ENCODE data around the gene XPR1.
A peak's percentile ranks its signal among the peaks of the same experiment; 100 is the strongest.

Gene XPR1

GRCh38 chr1:180902541-180902940 is 270.7 kb downstream of the XPR1 start:
- no peak overlapping the region for H3K27ac ChIP-seq
- H3K4me3 ChIP-seq: no peak overlapping the region

DNA sequence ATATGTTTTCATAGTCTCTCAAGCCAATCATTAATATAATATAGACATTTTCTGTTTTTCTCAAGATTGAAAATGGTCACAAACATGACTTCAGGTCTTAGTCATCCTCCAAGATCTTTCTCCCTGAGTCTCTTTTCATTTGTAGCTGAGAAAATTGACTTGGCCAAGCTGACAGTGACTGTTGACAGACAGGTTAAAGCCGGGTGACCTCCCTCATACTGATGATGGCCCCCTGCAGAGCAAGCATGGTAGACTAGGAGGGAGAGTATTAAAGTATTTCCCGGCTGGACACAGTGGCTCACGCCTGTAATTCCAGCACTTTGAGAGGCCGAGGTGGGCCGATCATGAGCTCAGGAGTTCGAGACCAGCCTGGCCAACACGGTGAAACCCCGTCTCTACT is 274.1 kb downstream of the XPR1 start:
- no peak overlapping the region for H3K27ac ChIP-seq
- no peak overlapping the region for H3K4me3 ChIP-seq

GRCh38 chr1:180906511-180906910 is 274.7 kb downstream of the XPR1 start:
- Histone ChIP-seq H3K4me3 (no peak overlapping the region), H3K27ac (no peak overlapping the region)

DNA sequence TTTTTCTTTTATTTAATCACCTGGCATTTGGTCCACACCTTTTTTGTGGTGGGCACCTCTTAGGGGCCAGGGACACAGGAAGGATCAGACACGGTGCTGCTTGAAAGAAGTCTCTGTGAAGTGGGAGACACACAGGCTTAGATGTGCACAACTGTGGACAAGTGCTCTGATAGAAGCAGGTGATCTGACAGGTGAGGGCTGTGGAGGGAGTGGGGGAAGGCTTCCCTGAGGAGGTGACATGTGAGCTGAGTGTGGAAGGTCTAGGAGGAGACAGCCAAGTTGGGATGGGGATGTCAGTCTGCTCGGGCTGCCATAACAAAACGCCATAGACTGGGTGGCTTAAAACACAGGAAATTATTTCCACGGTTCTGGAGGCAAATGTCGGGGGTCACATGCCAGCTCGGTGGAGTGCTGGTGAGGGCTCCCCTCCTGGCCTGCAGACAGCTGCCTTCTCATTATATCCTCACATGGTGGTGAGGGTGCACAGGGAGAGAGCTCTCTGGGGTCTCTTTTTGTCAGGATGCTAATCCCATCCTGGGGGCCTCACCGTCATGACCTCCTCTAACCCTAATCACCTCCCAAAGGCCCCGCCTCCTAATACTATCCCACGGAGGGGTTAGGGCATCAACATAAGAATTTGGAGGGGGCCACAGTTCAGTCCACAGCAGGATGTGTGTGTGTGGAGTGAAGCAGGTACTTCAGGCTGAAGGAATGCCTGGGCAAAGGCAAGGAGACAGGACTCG is 275.7 kb downstream of the XPR1 start:
- no peak overlapping the region for H3K27ac ChIP-seq
- no peak overlapping the region for H3K4me3 ChIP-seq

GRCh38 chr1:180908074-180908765 is 276.4 kb downstream of the XPR1 start:
- Histone ChIP-seq H3K27ac (no peak overlapping the region), H3K4me3 (no peak overlapping the region)

GRCh38 chr1:180909005-180909414 is 277.2 kb downstream of the XPR1 start:
- no peak overlapping the region for H3K27ac ChIP-seq
- no peak overlapping the region for H3K4me3 ChIP-seq

DNA sequence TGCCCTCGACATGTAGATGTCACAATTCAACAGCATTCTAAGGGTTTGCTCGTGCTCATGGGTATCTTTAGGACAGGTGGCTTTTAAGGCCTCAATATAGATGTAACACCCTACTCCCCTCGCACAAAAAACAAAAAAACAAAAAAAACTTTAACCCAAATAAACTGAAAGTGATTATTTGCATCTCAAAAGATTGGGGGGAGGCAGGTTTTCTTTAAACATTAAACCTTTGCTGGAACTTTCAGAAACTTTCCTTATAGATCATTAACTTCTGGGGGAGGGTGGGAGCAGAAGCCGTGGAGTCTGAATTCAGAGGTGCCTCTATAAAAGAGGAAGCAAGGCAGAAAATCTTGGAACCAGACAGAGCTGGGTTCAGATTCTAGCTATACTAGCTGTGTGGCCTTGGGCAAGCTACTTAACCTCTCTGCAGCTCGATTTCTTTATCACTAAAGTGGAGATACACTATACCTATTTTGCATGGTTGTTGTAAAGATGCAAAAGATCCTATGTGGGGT is 277.7 kb downstream of the XPR1 start:
- Histone ChIP-seq H3K4me3 (no peak overlapping the region), H3K27ac (no peak overlapping the region)

GRCh38 chr1:180911640-180912191 is 279.9 kb downstream of the XPR1 start:
- Histone ChIP-seq H3K4me3 (peak overlapping the region; percentile 40 to 69 (median 50)), H3K27ac (peak overlapping the region; percentile 61 to 95 (median 81))

GRCh38 chr1:180912211-180912800 is 280.5 kb downstream of the XPR1 start:
- Histone ChIP-seq H3K27ac (peak overlapping the region; percentile 61 to 95 (median 81)), H3K4me3 (peak overlapping the region; percentile 40 to 69 (median 50))

GRCh38 chr1:180912801-180913565 is 281.2 kb downstream of the XPR1 start, which contains the start of gene KIAA1614:
KIAA1614 (plus strand) TSS chr1:180912897; CDS start chr1:180913244, 347 bp downstream.
- Histone ChIP-seq H3K27ac (peak within 1 kb of the TSS; percentile 61 to 95 (median 81)), H3K4me3 (peak within 1 kb of the TSS; percentile 40 to 69 (median 50))

- H3K4me3 ChIP-seq: no peak overlapping the region
- H3K27ac ChIP-seq: no peak overlapping the region
Measured at GRCh38 chr1:180915426-180915965, 283.7 kb downstream of the XPR1 start.

DNA sequence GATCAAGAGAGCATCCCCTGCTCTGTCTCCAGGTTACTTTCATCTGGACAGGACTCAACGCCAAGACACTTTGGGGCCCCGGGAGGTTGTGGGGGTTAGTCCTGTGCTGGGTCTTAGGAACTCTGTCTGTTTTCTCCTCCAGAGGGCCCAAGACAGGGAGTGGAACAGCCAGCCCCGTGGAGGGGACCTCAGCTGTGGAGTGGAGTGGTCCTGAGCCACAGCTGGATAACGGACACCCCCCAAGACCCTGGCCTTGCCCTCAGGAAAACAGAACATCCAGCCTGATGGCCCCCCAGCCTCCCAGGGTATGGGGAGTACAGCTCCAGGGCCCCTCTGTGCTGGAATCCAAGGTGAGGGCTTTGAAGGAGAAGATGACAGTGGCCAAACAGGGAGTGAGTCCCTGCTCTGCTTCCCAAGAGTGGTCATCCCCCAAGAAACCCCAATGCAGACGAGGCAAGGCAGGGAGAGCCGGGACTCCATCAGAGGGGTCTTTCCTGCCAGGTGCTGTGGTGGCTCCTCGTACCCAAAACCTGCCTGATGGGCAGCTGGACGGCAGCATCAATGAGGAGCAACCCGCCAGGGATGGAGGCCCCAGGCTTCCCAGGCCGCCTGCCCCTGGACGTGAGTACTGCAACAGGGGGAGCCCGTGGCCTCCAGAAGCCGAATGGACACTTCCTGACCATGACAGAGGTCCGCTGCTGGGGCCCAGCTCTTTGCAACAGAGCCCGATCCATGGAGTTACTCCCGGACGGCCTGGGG is 284.4 kb downstream of the XPR1 start:
- Histone ChIP-seq H3K4me3 (no peak overlapping the region), H3K27ac (no peak overlapping the region)

DNA sequence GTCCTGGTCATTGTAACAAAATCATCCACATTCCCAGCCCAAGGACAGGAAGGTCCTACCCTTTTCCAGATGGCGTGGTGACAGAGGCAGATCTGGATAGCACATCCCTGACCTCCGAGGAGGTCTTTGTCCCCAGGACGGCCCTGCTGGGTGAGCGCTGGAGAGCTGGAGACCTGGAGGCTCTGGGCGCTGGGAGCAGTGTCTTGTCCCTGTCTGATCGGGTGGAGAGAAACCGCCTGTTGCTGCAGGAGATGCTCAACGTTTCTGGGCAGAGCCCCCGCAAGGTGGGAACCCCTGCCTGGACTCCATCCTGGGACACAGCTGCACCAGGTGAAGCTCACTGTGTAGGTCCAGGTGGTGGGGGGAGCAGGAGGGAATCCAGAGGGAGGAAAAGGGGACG is 284.9 kb downstream of the XPR1 start:
- Histone ChIP-seq H3K4me3 (no peak overlapping the region), H3K27ac (no peak overlapping the region)

- H3K27ac ChIP-seq: no peak overlapping the region
Measured at GRCh38 chr1:180917306-180918065, 285.7 kb downstream of the XPR1 start.

DNA sequence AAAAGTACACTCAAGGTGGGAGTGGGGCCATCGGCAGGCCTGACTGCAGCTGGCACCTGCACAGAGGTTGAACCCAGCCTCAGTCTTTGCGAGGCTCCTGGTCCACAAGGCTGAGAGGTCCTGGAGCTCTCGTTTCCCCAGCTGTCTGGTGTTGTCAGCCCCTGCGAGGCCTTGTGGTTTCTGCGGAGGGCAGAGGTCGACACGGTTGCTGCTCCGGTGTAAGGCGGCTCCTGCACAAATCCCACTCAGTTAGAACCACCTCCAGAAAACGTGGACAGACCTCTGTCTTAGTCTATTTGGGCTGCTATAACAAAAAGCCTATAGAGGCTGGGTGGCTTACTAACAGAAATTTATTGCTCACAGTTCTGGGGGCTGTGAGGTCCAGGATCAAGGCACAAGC is 286.7 kb downstream of the XPR1 start:
- Histone ChIP-seq H3K4me3 (no peak overlapping the region), H3K27ac (no peak overlapping the region)

More at GRCh38 chr1:180917306-180918065, 285.7 kb downstream of the XPR1 start:
- H3K4me3 ChIP-seq: no peak overlapping the region

DNA sequence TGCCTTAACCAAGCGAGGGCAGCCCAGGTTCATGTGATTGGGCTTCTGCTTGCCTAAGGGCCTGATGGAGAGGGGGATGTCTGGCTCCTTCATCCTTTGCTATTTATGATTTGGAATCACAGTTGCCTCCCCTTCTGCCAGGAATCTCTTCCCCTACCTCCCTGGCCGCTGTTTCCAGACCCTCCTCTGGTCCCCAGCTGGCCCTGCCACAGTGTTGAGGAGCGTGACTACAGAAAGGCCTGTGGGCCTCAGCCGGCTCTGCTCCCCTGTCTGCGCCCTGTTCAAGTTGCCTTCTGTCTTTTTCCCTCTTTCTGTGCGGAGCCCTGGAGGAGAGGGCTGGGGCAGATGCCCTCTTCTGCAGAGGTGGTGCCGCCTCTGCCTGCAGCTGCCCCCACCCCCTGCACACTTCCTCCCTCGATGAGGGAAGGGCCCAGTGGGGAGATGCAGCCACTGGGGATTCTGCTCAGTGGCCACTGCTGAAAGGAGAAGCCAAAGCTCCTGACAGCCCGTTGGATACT is 287.4 kb downstream of the XPR1 start:
- H3K4me3 ChIP-seq: no peak overlapping the region
- H3K27ac ChIP-seq: no peak overlapping the region

DNA sequence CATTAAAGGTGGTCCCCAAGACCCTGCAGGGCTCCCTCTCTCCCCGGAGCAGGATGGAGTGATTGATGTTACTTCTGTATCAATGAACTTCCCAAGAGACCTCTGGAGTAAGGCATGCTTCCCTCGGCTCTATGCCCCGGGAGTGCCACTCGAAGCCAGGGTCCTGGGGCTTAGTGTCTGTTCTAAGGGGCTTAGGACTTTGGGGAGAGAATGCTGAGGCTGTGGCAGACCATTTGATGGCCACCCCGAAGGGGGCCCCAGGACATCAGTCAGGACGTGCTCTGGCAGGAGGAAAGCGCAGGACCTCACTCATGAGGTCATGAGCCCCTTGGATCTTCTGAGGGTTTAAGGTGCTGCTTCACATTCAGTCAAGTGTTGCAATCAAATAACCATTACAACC is 288.4 kb downstream of the XPR1 start:
- no peak overlapping the region for H3K4me3 ChIP-seq
- H3K27ac ChIP-seq: no peak overlapping the region

- H3K4me3 ChIP-seq: no peak overlapping the region
- no peak overlapping the region for H3K27ac ChIP-seq
Measured at GRCh38 chr1:180920702-180921101, 288.9 kb downstream of the XPR1 start.

Data from skin epidermis (tissue), 12 donors.